IgD-negative memory B cell (primary cell): Measurements from ENCODE around the gene CAPN5. TPM values are rescaled to one million over a fixed set of nuclear protein-coding genes. Genes with fewer than 3 reads are reported as not detected.

Experiments
- polyA plus RNA-seq: library from polyadenylated mRNA; unstranded; fragments of 300-500 nt; fragmentation: Illumina TruSeq; gene quantifications from one replicate; pipeline ENCODE4 v1.2.3, GENCODE V29; 2021

The CAPN5 gene
- polyA plus RNA-seq, 1 donor from 2014 or later: 1.1 TPM

Other genes starting within 250 kb of the CAPN5 start
- gene ACER3, start 206.1 kb upstream of the CAPN5 start, polyA plus RNA-seq: 4.4 TPM
- gene B3GNT6, start 32.6 kb upstream of the CAPN5 start, polyA plus RNA-seq: not detected
- gene OMP, start 35.9 kb downstream of the CAPN5 start, polyA plus RNA-seq: not detected
- not detected for gene MYO7A, start 61.3 kb downstream of the CAPN5 start, polyA plus RNA-seq
- gene GDPD4, start 234.7 kb downstream of the CAPN5 start, polyA plus RNA-seq: not detected